AG04449 (cell line): ENCODE results near the gene RASGRP4.

Source experiments
- CTCF ChIA-PET: fragments of 350-600 bp; formaldehyde crosslinking; extraction: SDS; loops from one replicate; lab custom pipeline; 2021; ENCODE audit warnings: antibody characterized with exemption; lab: Yijun Ruan, JAX
- POLR2A ChIA-PET: fragments of 400-600, 350-600 bp; formaldehyde crosslinking; extraction: SDS; loops from one replicate; lab custom pipeline; 2020; ENCODE audit warnings: antibody characterized with exemption, inconsistent platforms; lab: Yijun Ruan, JAX
- DNase-seq: peaks from one replicate; pipeline ENCODE4 v3.0.0-alpha.2; 2010; ENCODE audit warnings: low read depth, low spot score
- H3K4me3 ChIP-seq: 2 replicates; pipeline ENCODE4 v1.5.1; 2011; ENCODE audit warnings: low read depth, mild to moderate bottlenecking, control low read depth, low read length
- TF ChIP-seq, protein P1 (sequence below): IDR thresholded peaks from one replicate; pipeline ENCODE4 v1.5.1; 2011; ENCODE audit warnings: mild to moderate bottlenecking, moderate library complexity, low read length, control low read depth, inconsistent platforms; ENCODE audit not compliant: insufficient read depth; ENCODE audit errors: missing control alignments

RASGRP4 gene

DNA sequence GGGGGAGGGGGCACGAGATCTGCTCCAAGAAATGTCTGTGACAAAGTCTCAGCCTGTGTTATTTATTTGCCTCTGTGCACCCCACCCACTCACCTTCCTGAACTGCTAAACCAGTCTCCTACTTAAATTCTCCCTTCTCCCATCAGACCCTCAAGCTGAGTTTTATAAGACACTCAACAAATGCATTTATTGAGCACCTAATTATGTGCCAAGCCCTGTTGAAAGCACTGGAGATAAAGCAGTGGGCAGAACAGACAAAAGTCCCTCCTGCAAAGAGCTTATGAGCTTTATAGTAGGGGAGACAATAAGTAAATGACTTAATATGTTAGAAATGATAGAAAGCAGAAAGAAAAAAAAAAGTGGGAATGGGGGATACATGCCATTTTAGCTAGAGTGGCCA is 26.5 kb downstream of the RASGRP4 start:
- ChIA-PET CTCF (interaction anchor here (0.7 to 1.7 kb wide), 5 partner anchors 10 to 531 kb away, joined by 3 to 7 read pairs (median 3); partner anchors contain the start of genes MRPS12 and SARS2), POLR2A (interaction anchor here (1.5 kb wide), 1 partner anchor 10 kb away, joined by 4 read pairs; no protein-coding TSS in a partner anchor)
- no peak overlapping the region for H3K4me3 ChIP-seq
- no peak for DNase-seq
- TF ChIP-seq, protein P1, sequence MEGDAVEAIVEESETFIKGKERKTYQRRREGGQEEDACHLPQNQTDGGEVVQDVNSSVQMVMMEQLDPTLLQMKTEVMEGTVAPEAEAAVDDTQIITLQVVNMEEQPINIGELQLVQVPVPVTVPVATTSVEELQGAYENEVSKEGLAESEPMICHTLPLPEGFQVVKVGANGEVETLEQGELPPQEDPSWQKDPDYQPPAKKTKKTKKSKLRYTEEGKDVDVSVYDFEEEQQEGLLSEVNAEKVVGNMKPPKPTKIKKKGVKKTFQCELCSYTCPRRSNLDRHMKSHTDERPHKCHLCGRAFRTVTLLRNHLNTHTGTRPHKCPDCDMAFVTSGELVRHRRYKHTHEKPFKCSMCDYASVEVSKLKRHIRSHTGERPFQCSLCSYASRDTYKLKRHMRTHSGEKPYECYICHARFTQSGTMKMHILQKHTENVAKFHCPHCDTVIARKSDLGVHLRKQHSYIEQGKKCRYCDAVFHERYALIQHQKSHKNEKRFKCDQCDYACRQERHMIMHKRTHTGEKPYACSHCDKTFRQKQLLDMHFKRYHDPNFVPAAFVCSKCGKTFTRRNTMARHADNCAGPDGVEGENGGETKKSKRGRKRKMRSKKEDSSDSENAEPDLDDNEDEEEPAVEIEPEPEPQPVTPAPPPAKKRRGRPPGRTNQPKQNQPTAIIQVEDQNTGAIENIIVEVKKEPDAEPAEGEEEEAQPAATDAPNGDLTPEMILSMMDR: no peak

GRCh38 chr19:38399081-38399480 is 26.9 kb downstream of the RASGRP4 start:
- no peak for DNase-seq
- CTCF ChIA-PET: interaction anchor here (0.9 to 1.7 kb wide), 2 partner anchors 9 to 165 kb away, joined by 3 to 4 read pairs; no protein-coding TSS in a partner anchor
- TF ChIP-seq, protein P1: no peak
- H3K4me3 ChIP-seq: no peak overlapping the region
- POLR2A ChIA-PET: interaction anchor here (0.6 to 1.5 kb wide), 2 partner anchors 10 to 675 kb away, joined by 4 read pairs; no protein-coding TSS in a partner anchor

GRCh38 chr19:38395381-38396114 is 30.5 kb downstream of the RASGRP4 start:
- TF ChIP-seq, protein P1: no peak
- ChIA-PET POLR2A (no interaction called here), CTCF (interaction anchor here (4.3 kb wide), 1 partner anchor 8 kb away, joined by 53 read pairs; the partner anchor contains the start of gene FAM98C)
- no peak overlapping the region for H3K4me3 ChIP-seq
- DNase-seq: no peak

GRCh38 chr19:38394488-38394887 is 31.5 kb downstream of the RASGRP4 start:
- ChIA-PET CTCF (interaction anchor here (1.1 to 4.3 kb wide), 3 partner anchors 9 to 150 kb away, joined by 3 to 53 read pairs (median 4); partner anchors contain the start of genes FAM98C and PSMD8), POLR2A (no interaction called here)
- no peak for DNase-seq
- H3K4me3 ChIP-seq: no peak overlapping the region
- TF ChIP-seq, protein P1: no peak

DNA sequence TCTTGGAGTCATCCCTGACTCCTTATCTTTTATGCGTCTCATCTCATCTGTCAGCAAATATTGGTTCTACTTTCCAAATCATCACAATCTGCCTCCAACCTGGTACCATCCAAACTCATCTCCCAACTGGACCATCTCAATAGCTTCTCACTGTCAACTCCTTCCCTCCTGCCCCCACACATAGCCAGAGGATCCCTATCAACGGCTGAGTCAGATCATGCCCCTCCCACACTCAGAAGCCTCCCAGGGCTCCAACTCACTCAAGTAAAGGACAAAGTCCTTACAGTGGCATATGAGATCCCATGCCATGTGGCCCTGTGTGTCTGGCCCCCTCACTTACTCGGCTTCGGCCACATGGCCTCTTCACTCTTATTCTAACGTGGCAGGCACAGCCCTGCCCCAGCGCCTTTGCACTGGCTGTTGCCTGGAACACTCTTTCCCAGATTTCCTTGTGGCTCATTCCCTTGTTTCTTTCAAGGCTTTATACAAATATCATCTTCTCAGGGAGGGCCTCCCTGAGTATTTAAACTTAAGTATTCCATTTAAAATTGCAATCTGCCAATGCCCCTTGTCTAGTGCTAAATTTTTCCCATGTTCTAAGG is 33.2 kb downstream of the RASGRP4 start:
- no peak for DNase-seq
- ChIA-PET CTCF (interaction anchor here (1.1 to 4.3 kb wide), 3 partner anchors 11 to 159 kb away, joined by 3 to 53 read pairs (median 3); partner anchors contain the start of genes FAM98C and PSMD8), POLR2A (no interaction called here)
- TF ChIP-seq, protein P1: no peak
- no peak overlapping the region for H3K4me3 ChIP-seq
